HepG2 (cell line): ENCODE results near the gene SLC4A7. TPM values are rescaled to one million over a fixed set of nuclear protein-coding genes. Genes with fewer than 3 reads are reported as not detected.

Experiments
- ATF3 ChIP-seq: sonication (generic); formaldehyde crosslinking; IDR thresholded peaks from 2 replicates; pipeline ENCODE4 v1.4.0; 2020; ENCODE audit warnings: missing genetic modification reagents
- CBFB ChIP-seq: sonication (generic); formaldehyde crosslinking; IDR thresholded peaks from 2 replicates; pipeline ENCODE4 v1.4.0; 2020; ENCODE audit warnings: missing genetic modification reagents
- DR1 ChIP-seq: sonication (generic); formaldehyde crosslinking; IDR thresholded peaks from 2 replicates; pipeline ENCODE4 v1.8.0; 2021; ENCODE audit warnings: mild to moderate bottlenecking, missing genetic modification reagents, inconsistent platforms
- GRHL1 ChIP-seq: sonication (generic); formaldehyde crosslinking; conservative IDR thresholded peaks from 2 replicates; pipeline ENCODE4 v1.8.0; 2022; ENCODE audit warnings: missing genetic modification reagents
- HMGA1 ChIP-seq: sonication (generic); formaldehyde crosslinking; conservative IDR thresholded peaks from 2 replicates; pipeline ENCODE4 v1.4.0; 2020; ENCODE audit warnings: missing genetic modification reagents
- HNRNPUL1 ChIP-seq: fragments of 200-400 bp; formaldehyde crosslinking; IDR thresholded peaks from 2 replicates; pipeline ENCODE4 v1.6.1; 2017; ENCODE audit warnings: low read depth, mild to moderate bottlenecking, low read length, moderate library complexity
- IRX3 ChIP-seq: sonication (generic); formaldehyde crosslinking; IDR thresholded peaks from 2 replicates; pipeline ENCODE4 v1.8.1; 2023; ENCODE audit warnings: mild to moderate bottlenecking, low read depth, missing genetic modification reagents, borderline replicate concordance
- KDM4B ChIP-seq: sonication (generic); formaldehyde crosslinking; IDR thresholded peaks from 2 replicates; pipeline ENCODE4 v1.4.0; 2020; ENCODE audit warnings: missing genetic modification reagents
- NCOA2 ChIP-seq: sonication (generic); formaldehyde crosslinking; IDR thresholded peaks from 2 replicates; pipeline ENCODE4 v1.8.0; 2022; ENCODE audit warnings: inconsistent platforms
- PBX3 ChIP-seq: sonication (generic); formaldehyde crosslinking; IDR thresholded peaks from 2 replicates; pipeline ENCODE4 v1.8.1; 2023; ENCODE audit warnings: missing genetic modification reagents, inconsistent platforms, borderline replicate concordance
- PHF8 ChIP-seq: sonication (generic); formaldehyde crosslinking; IDR thresholded peaks from 2 replicates; pipeline ENCODE4 v1.5.0; 2020; ENCODE audit warnings: missing genetic modification reagents
- RAD21 ChIP-seq: fragments of 450-650 bp; formaldehyde crosslinking; IDR thresholded peaks from 2 replicates; pipeline ENCODE4 v1.5.0; 2020; ENCODE audit warnings: mild to moderate bottlenecking
- SYNCRIP ChIP-seq: fragments of 200-400 bp; formaldehyde crosslinking; IDR thresholded peaks from 2 replicates; pipeline ENCODE4 v1.6.1; 2018; ENCODE audit warnings: mild to moderate bottlenecking, low read depth, low read length; ENCODE audit not compliant: insufficient read depth
- TSC22D2 ChIP-seq: sonication (generic); formaldehyde crosslinking; IDR thresholded peaks from 2 replicates; pipeline ENCODE4 v1.5.1; 2020; ENCODE audit warnings: missing genetic modification reagents, mild to moderate bottlenecking, borderline replicate concordance
- ZFP62 ChIP-seq: sonication (generic); formaldehyde crosslinking; IDR thresholded peaks from 2 replicates; pipeline ENCODE4 v1.4.0; 2020; ENCODE audit warnings: missing genetic modification reagents
- ZKSCAN8 ChIP-seq: IDR thresholded peaks from 2 replicates; pipeline ENCODE4 v1.6.1; 2016; ENCODE audit warnings: borderline replicate concordance, missing genetic modification reagents, missing compliant biosample characterization
- ZNF143 ChIP-seq: sonication (generic); formaldehyde crosslinking; IDR thresholded peaks from 2 replicates; pipeline ENCODE4 v1.4.0; 2020; ENCODE audit warnings: missing genetic modification reagents
- ZNF18 ChIP-seq: sonication (generic); formaldehyde crosslinking; IDR thresholded peaks from 2 replicates; pipeline ENCODE4 v1.8.0; 2022; ENCODE audit warnings: mild to moderate bottlenecking, missing genetic modification reagents; ENCODE audit not compliant: insufficient replicate concordance
- ZNF251 ChIP-seq: sonication (generic); formaldehyde crosslinking; IDR thresholded peaks from 2 replicates; pipeline ENCODE4 v1.9.0; 2021; ENCODE audit warnings: mild to moderate bottlenecking, missing genetic modification reagents
- ZNF644 ChIP-seq: IDR thresholded peaks from 2 replicates; pipeline ENCODE4 v1.6.1; 2016; ENCODE audit warnings: low read depth
- ZNF703 ChIP-seq: sonication (generic); formaldehyde crosslinking; IDR thresholded peaks from 2 replicates; pipeline ENCODE4 v1.5.1; 2020; ENCODE audit warnings: missing genetic modification reagents, mild to moderate bottlenecking, moderate library complexity, borderline replicate concordance
- polyA plus RNA-seq, 8 experiments: library from polyadenylated mRNA; depleted of rRNA in 3 of 8; stranded (reverse) in 7 of 8; unstranded in 1 of 8; fragments of >200 nt; fragmentation: Illumina TruSeq in 4 of 8; extraction: Trizol in 4 of 8; gene quantifications; 2 replicates each; pipeline versions ENCODE4 v1.2.1 to v1.2.3, GENCODE V29; 2011 to 2016; ENCODE audit warnings: low read depth in 4 of 8, missing spikeins in 1 of 8, mixed read lengths in 1 of 8; ENCODE audit not compliant: insufficient read depth in 1 of 8
- total RNA-seq, 5 experiments: library from RNA; depleted of rRNA; stranded (reverse); fragments of >200 nt; fragmentation: Illumina TruSeq; extraction: Trizol; gene quantifications; 2 replicates each; pipeline ENCODE4 v1.2.3, GENCODE V29; 2016; ENCODE audit warnings: low read depth in 1 of 5
- TF ChIP-seq, protein P1 (sequence below): sonication (generic); formaldehyde crosslinking; IDR thresholded peaks from 2 replicates; pipeline ENCODE4 v1.4.0; 2020; ENCODE audit warnings: missing genetic modification reagents, borderline replicate concordance

Gene SLC4A7
- total and polyA plus RNA-seq, 2 of the 13 experiments (the other 11 are each of a cell fraction or from before 2014, with no cell fraction given): 16.4 to 43.8 TPM

- TF ChIP-seq CBFB (CRISPR knock-in tag) (0 out of 2 replicates have a peak, but pooled peaks have one; percentile 25), IRX3 (no peak), ZKSCAN8 (CRISPR knock-in tag) (no peak), ZNF703 (no peak), PBX3 (CRISPR knock-in tag) (no peak), PHF8 (peak; percentile 54), HNRNPUL1 (no peak), NCOA2 (CRISPR knock-in tag) (0 out of 2 replicates have a peak, but pooled peaks have one; percentile 27), KDM4B (CRISPR knock-in tag) (0 out of 2 replicates have a peak, but pooled peaks have one; percentile 10), ZNF18 (CRISPR knock-in tag) (no peak), DR1 (no peak), ATF3 (CRISPR knock-in tag) (no peak), ZFP62 (CRISPR knock-in tag) (no peak), ZNF644 (CRISPR knock-in tag) (no peak), SYNCRIP (no peak), HMGA1 (CRISPR knock-in tag) (no peak), ZNF251 (CRISPR knock-in tag) (no peak), GRHL1 (CRISPR knock-in tag) (no peak), ZNF143 (CRISPR knock-in tag) (no peak), TSC22D2 (no peak), RAD21 (no peak)
- TF ChIP-seq, protein P1, sequence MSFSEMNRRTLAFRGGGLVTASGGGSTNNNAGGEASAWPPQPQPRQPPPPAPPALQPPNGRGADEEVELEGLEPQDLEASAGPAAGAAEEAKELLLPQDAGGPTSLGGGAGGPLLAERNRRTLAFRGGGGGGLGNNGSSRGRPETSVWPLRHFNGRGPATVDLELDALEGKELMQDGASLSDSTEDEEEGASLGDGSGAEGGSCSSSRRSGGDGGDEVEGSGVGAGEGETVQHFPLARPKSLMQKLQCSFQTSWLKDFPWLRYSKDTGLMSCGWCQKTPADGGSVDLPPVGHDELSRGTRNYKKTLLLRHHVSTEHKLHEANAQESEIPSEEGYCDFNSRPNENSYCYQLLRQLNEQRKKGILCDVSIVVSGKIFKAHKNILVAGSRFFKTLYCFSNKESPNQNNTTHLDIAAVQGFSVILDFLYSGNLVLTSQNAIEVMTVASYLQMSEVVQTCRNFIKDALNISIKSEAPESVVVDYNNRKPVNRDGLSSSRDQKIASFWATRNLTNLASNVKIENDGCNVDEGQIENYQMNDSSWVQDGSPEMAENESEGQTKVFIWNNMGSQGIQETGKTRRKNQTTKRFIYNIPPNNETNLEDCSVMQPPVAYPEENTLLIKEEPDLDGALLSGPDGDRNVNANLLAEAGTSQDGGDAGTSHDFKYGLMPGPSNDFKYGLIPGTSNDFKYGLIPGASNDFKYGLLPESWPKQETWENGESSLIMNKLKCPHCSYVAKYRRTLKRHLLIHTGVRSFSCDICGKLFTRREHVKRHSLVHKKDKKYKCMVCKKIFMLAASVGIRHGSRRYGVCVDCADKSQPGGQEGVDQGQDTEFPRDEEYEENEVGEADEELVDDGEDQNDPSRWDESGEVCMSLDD (CRISPR knock-in tag): no peak
Observed at GRCh38 chr3:27368831-27369607, 115.2 kb downstream of the SLC4A7 start, which contains the start of gene NEK10 (continued).
